Stromal cell of bone marrow (primary cell): ENCODE data around the gene SUN5.

Experiments used
- DNase-seq: peaks from one replicate; pipeline ENCODE4 v3.0.0-alpha.2; 2012; ENCODE audit warnings: low read depth

SUN5 gene

DNA sequence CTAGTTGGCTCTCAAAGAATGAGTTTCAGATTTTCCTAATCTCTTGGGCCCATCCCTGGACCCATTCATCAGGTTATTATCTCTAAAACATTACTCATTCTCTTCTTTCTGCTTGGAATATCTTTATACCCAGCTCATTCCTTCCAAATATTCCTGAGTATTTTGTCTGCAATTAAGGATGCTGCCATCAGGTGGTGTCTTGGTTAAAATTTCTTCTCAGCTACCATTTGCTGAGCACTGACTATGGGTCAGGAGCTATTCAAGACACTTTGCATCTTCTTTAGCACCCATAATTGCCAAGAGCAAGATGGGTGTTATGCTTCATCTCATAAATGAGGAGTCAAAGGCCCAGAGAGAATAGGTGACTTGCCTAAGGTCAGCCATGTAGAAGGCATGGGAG lies 8.4 kb downstream of the SUN5 start:
- no peak for DNase-seq

DNA sequence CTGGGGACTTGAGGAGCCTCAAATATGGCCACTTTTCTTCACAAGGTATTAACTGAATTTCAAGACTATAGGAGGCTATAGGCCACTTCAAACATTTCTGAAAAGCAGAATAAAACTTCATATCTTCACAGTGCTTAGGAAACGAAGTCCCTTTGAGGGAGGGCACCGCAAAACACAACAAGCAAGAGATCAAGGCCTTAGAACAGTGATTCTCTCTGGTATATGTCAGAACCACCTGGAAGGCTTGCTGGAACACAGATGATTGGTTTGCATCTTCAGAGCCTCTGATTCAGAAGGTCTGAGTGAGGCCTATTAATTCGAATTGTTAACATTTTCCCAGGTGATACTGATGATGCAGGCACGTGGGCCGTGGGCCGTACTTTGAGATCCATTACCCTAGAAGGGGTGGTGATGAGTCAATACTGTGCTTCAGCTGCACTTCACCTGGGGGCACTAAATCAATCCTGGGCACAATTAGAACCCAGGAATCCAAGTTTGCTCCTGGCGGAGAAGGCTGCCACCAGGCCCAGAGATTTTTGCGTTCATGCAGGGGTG lies 10.7 kb downstream of the SUN5 start:
- DNase-seq = no peak

DNA sequence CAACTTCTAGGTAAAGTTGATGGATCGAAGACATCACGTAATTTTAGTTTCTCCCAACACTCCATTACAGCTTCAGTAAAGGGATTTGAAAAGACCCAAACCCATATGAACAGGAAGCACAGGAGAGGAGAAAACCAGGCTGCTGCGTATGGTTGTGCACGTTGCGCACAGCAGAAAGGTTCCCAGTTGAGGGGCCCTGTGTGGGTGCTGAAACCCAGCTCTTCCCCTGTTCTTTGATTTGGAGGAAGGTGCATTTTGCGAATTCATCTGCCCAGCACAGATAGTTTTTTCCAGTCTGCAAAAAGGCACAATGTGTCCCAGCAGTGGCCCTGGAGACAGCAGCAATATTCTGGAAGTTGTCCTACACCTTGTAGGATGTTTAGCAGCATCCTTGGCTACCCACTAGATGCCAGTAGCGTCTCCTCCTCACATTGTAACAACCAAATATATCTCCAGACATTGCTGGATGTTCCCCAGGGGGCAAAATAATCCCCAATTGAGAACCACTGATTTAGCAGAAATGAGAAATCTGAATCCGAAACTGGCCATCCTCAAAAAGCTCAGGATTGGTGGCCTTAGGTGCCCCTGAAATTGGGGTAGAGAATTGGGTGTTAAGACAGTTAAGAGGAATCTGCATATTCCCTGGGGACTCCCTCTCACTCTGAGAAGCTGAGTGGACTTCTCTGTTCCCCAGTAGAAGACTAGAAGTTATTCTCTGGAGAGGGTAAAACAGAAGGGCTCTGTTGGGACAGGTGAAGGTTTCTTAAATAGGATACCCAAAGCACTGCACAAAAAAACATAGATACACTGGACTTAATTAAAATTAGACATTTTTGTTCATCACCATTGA lies 12.2 kb downstream of the SUN5 start:
- no peak for DNase-seq

DNA sequence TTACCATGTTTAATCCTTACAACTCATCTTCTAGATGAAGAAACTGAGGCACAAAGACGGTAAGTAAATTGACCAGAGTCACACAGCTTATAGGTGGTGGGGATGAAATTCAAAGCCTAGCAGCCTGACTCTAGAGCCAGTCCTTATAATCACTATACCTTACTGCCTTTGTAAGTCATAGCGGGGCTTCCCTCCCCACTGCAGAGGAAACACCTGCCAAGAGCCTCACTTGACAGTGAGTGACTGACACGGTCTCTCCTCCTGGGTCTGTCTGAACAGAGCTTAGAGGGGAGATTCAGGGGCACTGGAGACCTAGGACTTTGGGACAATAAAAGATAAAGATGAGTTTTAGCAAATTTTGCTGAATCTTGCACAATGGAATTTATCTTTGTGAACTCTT lies 12.8 kb downstream of the SUN5 start:
- DNase-seq = no peak

DNA sequence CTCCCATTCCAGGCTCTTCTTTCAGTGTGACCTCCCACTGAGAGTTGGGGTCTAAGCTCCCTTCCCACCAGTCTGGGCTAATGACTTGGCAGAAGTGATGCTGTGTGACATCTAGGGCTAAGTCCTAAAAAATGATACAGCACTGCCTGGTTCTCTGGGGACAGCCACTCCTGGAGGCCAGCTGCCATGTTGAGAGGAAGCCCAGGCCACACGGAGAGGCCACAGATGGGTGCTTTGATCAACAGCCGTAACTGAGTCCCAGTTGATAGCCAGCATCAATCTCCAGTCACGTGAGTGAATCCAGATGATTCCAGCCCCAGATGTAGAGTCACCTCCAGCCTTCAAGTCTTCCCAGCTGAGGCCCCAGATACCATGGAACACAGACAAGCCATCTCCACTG lies 13.8 kb downstream of the SUN5 start:
- no peak for DNase-seq

DNA sequence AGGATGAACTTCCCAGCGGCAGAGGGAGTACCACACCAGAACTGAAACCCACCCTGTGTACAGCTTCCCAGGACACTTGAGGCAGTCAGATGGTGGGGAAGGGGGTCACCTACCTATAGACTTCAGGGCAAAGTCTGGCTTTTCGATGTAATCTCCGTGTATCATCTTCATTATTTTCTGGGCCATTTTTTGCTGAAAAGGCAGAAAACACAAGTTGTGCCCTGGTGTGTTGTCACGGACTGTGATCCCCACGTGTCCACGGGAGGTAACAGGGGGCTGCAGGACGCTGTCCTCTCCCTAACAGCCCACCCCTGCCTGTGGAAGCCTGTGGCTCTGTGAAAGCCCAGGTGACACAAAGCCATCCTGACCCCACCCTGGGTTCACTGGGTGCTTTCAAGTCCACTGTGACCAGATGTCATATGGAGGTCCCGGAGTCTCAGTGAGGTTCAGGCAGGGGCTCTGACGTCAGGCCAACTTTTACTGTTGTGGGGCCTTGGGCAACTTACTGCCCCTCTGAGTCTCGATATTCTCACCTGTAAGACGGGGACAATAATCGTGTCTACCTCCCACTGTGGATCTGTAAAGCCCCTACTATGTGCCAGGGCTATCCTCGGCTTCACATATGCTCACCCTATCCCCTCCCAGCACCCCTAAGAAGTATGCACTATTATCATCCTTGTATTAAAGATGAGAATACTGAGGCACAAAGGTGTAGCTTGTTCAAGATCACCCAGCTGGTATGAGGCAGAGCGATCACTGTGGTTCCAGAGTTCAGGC lies 14.5 kb downstream of the SUN5 start:
- no peak for DNase-seq

DNA sequence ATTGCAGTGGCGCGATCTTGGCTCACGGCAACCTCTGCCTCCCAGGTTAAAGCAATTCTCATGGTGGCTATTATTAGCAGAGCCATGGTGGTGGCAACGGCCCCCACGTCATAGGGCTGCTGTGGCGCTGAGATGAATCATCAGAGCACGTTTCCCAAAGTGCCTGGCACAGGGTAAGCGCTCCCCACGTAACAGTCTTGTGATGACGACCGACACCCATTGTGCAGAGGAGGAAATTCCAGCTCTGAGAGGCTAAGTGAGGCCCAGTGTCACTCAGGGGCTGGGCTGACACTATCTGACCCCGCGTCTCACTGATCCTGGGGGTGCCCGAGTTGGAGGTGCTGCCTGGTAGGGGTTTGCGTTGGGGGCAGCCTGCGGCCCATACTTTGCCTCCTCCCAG lies 16.2 kb downstream of the SUN5 start:
- no peak for DNase-seq

DNA sequence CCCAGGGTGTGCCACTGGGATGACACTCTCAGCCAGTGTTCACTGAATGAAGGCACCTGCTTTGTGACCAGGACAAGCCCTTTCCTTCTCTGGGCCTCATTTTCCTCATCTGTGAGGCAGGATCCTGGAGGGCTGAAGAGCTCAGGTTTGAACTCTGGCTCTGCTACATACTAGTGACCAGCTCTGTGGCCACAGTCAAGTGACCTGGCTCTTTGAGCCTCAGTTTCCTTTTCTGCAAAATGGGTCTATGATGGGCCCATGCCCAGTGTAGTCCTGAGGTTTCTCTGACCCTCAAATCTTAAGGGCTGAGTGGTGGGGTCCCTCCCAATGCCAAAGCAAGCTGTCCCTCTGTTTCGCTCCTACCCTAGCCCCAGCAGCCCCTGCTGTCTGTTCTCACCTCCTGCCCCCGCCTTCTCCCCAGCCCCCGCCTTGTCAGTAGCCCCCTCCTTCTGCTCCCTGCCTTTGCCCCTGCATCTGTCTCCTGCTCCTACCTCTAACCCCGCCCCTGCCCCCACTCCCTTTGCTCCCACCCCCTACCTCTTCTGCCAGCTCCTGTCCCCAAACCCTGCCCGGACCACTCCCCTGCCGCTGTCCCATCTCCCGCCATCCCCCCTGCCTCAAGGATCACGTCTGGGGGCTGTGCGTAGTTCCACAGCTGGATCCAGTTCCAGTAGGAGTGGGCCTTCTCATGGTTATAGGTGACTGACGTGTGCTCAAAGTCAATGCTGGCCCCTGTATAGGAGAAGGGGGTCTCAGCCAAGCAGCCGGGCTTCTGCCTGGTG lies 17.0 kb downstream of the SUN5 start:
- DNase-seq = no peak

DNA sequence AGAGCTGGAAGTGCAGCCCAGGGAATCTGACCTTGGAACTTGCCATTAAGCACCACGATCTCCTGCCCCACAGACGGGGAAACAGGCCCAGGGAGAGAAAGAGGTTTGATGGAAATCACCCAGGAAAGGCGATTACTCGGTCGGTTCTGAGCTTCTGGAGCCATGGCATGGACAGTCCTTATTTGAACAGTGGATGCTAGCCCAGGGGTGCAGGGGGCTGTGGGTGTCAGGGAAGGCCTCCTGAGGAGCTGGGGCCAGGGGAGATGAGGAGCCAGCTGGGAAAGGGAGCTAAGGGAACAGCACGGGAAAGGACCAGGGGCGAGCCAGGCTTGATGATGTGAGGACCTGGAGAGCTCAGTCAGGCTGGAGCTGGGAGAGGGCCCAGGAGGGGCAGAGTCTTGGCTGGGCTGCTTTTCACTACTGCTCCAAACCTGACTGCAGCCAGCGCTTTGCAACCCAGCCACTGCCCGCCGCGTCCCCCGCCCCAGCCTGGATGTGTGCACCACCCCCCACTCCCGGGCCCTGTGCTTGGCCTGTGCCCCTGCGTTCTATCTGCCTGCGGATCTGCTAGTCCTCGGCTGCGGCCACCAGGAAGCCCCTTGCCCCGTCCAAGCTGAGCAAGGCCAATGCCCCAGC lies 17.8 kb downstream of the SUN5 start:
- DNase-seq = no peak

DNA sequence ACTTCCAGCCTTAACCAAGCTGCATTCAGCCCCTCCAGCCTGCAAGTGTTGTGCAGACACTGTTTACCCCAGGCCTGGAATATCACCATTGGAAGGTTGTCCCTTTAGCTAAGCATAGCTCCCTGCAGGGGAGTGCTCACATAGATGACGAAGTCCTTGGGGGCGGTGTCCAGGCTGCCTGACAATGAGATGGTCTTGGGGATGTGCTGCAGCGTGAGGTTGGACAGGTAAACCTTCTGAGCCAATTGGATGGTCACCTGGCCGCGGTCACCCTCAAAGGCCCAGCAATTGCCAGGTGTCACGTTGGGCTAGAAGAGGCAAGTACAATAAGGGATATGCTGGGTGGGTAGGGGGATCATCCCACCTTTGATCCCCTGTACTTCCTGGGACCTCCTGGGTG lies 18.6 kb downstream of the SUN5 start:
- no peak for DNase-seq

DNA sequence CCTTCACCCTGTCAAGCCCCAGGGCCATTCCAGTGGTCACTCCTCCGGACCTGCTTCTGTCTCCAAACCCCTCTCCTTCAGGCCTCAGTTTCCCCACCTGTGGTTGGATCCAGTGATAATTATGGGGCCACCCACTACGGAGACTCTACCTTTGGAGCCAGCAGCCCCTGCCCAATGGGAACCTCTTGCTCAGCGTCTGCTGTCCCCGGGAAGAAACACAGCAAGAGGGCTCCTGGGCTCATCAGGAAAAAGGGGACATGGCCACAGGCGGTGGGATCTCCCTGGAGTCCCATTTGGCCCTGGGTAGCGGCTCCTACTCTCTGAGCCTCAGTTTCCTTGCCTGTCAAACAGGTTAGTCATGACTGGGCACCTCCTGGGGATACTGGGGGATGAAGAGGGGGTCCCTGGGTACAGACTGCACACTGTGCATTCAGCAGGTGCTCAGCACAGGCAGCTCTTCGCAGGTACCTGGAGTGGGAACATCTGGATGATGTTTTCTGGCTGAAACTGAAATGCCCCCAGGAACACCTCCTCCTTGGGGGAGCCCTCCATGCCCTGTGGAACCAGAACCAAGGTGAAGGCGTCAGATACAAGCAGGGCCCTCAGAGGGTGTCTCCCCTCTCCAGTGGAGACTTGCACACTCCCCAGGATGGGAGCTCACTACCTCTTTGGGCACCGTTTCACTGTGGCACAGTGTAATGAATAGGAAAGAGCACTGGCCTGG lies 19.4 kb downstream of the SUN5 start:
- no peak for DNase-seq

DNA sequence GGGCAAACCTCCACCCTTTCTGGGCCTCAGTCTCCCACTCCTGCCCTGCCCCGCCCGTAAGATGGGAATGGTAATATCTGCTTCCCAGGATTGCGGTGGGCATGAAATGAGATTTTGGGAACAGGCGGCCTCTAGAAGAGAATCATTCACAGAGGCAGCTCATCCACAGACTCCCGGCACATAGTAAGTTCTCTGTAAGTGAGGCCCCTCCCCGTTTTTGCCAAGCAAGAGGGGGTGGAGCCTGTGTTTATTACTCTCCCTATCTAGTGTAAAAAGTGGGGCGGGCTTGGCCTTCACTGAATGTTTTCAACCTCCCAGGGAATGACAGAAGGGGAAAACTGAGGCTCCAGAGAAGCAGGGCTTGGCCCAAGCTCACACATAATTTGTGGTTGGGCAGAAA lies 20.0 kb downstream of the SUN5 start:
- no peak for DNase-seq

DNA sequence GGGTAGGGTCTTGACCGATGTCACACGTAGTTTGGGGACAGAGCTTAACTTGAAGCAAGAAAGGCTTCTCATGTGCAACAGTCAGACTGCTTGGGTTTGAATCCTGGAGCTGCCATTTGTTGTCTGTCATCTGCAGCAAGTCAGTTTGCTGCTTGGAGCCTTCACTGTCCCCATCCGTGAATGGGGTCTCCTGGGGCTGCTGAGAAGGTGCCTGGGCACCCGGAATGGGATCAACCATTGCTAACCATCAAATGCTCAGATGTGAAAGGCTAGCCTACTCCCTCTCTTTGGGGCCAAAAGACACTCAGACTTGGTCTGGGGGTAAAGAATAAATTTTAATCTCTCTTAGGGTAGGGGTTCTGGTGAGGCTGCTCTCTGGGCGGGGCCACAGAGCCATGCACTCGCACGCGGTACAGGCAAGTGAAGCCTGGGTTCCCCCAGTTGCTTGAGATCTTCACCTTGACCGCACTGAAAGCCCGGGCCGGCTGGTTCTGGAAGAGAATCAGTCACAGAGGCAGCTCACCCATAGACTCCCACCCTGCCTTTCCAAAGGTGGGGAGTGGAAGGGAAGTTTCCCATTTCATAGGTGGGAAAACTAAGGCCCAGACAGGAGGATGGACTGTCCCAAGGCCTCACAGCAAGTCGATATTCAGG lies 20.6 kb downstream of the SUN5 start:
- DNase-seq = no peak

DNA sequence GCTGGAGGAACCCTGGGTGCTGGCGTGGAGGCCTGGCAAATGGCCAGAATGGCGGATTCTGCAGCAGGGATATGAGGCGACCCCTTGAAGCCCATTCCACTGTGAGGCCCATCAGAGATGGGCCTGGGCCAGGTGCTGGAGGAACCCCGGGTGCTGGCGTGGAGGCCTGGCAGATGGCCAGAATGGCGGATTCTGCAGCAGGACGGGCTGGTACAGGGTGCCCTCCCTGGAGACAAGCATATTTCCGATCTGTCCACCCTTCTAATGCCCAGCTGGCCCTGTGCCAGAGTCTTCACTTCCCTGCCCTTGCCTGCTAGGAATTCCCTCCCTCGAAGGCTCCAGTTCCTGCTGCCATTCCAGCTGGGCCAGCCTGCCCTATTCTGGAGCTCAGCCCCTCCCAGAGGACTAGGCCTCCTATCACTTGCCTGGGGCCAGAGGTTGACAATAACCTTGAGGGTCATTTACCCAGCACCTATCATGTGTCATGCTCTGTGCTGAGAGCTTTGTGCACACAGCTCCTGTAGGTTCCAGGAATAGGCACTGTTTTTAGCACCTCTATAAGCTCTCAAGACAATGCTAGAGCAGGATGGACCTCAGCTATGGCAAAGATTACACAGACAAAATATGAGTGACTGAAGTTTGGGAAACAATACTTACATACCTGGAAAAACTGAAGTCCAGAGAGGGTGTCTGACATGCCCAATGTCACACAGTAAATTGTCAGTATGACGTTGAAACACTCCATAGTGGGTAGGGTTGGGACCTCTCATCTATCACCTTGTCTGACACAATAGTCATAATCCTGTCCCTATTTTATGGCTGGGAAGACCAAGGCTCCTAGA lies 21.4 kb downstream of the SUN5 start:
- no peak for DNase-seq

DNA sequence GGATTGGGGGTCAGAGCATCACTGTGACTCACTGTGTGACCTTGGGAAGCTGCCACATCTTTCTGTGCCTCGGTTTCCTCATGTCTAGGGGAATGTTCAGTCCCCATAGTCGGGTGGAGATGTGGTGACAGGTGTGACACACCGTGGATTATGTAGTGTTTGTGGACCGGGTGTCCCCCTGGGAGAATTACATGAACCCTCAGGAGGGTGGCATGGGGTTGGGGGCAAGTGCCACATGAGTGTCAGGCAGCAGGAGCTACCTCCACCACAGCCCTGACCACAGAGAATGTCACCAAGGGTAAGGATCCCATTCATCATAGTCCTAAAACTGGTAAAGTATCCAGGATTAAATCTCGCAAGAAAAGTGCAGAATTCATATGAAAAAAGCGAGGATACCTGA lies 23.2 kb downstream of the SUN5 start:
- no peak for DNase-seq

DNA sequence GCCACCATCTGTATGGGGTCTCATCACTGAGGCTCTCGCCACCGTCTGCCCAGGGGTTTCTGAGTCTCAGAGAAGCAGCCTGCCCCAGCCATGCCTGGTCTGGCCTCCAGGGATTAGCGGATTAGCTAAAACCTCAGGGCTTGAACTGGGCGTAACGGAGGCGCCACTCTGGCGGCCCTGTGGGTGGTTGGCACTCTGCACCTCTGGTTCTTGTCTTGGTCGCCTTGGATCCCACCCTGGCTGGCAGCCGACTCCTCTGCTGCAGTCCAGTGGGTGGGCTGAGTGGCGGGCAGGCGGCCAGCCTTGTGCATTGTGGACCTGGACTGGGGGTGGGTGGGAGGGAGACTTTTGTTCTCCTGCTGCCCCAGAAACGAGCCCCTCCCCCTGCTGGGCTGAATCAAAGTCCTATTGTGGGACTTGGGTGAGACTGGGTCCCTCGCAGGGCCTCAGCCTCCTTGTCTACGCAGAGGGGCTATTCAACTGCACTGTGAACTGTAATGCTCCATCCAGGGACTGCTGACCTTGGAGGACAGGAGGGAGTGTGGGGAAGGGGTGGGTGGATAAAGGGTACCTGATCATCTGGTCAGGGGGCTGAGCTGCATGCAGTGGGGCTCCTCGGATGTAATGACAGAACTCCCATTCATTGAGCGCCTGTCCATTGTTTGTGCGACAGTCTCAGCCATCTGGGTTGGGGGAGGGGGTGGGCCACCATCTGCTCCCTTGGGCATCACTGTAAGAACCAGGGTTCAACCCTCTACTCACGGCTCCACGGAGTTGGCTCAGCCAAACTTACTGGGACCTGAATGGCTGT lies 23.9 kb downstream of the SUN5 start:
- no peak for DNase-seq

DNA sequence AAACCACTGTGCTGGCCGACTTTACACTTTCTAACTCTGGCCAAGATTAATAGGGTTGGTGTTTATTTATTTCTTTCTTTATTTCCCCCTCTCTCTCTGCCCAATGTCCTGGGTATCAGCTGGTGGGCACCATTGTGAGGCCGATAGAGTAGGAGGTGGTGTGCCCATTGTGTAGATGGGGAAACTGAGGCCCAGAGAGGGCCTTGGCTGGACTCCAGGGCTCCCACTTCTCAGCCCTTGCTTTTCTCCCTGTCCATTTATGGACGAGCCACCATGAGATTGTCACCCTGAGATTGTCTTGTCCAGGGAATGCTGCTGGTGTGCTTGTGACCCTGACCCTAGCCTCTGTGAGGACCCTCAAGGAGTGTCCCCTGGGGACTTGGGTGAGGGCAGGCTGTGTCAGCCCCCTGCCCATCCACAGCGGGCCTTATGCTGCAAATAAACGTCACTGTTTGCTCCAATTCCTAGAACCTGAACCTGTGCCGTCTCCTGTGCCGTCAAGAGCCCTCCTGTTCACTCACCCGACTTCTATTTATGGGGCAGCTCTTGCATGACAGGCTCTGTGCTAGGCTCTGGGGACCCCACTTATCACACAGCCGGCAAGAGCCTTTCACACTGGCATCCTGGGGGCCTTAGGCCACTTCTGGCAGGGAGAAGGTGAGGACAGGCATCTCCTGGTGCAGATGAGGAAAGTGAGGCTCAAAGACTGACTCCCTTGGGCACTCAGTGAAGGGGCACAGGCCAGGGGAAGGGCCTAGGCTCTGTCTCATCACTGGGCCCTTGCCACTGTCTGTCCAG lies 24.8 kb downstream of the SUN5 start:
- no peak for DNase-seq

DNA sequence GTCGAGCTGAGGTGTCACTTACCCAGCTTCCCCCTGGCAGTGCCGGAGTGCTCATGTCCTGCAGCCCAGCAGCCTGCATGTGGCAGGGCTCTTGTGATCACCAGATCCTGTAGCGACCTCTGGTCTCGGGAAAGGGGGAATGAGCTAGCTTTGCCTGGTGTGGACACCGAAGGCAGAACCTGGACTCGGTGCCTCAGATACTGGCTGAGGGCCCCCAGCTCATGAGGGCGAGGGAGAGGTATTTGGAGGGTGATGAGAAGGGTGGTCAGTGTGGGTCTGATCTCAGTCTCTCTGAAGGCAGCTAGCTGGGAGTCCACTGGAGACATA lies 26.3 kb downstream of the SUN5 start:
- no peak for DNase-seq
